NCI-H1048 (cell line): Measurements from ENCODE around the gene ROR1.
"Not testable (repeated sequence)": the region's sequence is repeated elsewhere in the genome, so short reads cannot be mapped to it uniquely, and the experiment has no call there.

Experiments
- DNase-seq: peaks from one replicate; lab custom pipeline; 2025; lab: John Stamatoyannopoulos, UW

The ROR1 gene

DNA sequence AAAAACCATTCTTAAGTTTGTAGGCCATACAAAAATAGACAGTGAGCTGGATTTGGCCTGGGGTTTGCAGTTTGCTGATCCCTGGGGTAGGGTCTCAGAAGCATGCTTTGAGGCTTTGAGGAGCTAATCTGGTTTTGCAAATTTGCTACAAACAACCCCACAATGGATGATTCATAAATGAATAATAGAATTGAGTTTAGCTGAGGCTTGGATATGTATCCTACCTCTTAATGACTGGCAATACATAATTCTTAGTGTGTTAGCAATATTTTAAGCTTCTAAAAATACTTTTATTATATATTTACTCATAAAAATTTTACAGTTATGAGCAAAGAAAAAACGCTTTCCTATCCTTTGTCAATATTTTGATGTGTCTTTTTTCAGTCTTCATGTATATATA lies 50.6 kb downstream of the ROR1 start:
- DNase-seq: no peak

DNA sequence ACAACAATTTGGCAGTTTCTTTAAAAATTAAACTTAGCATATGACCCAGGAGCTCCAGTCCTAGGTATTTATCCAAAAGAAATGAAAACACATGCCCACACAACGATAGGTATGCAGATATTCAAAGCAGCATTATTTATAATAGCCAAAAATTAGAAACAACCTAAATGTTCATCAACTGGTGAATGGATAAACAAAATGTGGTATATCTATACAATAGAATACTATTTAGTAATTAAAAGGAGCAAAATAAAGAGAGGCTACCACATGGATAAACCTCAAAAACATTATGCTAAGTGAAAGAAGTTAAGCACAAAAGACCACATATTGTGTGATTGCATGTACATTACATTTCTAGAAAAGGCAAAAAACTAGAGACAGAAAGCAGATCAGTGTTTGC lies 51.3 kb downstream of the ROR1 start:
- no peak for DNase-seq

DNA sequence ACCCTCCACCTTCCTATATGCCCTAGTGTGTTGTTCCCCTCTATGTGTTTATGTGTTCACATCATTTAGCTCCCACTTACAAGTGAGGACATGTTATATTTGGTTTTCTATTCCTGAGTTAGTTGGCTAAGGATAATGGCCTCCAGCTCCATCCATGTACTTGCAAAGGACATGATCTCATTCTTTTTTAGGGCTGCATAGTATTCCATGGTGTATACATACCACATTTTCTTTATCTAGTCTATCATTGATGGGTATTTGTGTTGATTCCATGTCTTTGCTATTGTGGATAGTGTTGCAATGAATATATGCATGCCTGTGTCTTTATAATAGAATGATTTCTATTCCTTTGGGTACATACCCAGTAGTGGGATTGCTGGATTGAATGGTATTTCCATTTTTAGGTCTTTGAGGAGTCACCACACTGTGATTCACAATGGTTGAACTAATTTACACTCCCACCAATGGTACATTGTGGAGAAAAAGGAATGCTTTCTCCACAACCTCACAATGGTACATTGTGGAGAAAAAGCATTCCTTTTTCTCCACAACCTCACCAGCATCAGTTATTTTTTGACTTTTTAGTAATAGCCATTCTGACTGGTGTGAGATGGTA lies 52.5 kb downstream of the ROR1 start:
- not testable (repeated sequence) for DNase-seq

DNA sequence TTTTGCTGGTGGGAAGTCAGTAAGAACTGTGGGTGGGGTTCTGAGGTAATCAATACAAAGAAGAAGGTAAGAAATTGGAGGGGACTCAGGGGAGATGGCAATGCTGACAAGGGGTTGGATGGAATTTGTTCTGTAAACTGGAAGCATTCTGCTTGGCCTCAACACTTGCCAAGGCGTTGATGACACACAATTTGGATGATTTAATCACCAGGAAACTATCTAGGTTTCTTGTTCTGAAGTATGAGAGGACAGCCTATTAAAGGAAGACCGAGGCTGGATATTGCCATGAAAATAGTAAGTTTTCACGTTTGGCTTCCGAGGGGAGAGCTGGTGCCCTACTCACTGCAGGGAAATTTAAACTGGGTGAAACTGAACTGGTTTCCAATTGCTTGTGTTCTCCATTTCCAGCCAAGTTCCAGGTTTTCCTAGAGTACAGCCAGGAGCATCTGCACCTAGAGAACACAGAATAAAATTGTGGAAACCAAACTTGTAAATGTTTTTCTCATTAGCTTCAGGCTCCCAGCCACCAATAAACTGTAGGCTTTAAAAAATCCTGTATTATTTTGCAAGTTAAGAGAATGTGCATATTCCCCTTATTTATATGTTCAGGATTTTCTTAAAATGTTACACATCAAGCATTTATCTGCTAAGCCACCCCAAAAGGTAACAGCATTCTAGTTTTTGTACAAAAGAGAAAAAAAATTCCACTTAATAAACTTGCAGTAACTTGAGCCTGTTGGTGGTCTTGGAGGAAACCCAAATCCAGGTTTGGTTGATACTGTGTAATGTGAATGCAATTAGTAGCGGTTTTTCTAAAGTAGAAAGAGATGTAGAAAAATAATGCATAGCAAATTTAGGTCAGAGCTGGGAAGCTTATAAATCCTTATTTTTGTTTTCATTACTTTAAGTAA lies 53.8 kb downstream of the ROR1 start:
- DNase-seq: no peak

DNA sequence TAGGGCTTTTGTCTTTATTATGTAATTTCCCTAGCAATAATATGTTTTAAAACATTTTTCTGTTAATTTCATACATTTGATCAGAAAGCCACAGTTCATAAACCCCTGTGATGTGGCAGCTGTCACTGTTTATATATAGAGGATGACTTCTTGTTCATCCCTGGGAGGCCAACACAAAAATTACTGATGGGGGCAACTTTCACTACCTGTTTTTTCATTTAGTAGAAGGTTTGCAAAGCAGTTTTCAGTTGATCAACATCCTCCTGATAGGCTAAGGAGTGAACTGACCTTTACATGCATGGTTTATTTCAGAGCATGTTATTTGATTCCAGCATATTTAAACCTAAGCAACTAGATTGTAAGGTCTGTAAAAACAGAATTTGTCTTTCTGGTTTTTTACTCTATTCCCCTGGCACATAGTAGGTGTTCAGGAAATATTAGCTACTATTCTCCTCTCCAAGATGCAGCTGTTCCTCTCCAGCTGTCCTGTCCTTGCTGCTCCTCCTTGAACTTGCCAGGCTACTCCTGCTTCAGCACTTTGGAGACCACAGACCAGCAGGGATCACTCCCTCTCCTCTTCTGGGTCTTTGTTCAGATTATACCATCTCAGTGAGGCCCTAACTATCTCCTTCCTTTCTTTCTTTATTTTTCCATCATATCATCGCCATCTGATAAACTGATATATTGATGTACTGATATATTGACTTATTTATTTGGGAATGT lies 54.7 kb downstream of the ROR1 start:
- no peak for DNase-seq

DNA sequence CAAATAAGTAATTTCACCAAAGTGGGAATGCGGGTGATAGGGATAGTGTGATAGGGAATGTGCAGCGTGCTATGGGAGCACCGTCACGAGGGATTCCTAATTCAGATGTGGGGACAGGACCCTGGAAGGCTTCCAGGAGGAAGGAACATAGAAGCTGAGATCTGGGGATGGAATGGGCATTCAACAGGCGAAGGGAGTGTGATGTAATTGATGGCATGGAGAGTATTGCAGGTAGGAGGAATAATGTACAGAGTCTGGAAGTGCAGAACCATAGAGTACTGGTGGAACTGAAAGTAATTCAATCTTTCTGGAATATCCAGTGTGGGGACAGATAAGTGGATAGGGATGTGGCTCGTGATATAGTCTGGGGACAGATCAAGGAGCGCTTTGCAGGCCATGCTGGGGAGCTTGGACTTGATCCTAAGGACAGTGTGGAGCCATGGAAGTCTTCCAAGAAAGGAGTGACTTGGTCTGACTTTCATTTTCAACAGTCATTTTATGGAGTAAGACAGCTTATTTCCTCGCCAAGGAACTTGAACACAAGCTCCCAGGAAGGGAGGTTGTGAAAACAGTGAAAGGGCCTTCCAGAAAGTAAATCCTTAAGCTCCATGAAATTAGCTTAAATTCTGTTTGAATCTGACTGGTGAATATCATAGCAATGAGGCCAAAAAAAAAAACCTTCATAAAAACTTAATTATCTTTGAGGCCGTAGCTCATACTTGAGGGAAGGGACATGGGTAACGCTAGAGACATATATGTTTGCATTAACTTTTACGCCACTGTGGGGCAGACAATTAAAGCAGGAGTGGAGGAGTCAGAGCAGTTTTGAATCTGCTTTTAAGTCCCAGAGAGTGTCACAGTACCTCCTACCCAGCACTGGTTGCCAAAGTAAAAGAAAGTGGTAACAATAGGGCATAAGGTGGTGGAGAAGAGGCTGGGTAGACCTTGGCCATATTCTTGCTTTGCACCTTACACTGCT lies 55.8 kb downstream of the ROR1 start:
- no peak for DNase-seq

DNA sequence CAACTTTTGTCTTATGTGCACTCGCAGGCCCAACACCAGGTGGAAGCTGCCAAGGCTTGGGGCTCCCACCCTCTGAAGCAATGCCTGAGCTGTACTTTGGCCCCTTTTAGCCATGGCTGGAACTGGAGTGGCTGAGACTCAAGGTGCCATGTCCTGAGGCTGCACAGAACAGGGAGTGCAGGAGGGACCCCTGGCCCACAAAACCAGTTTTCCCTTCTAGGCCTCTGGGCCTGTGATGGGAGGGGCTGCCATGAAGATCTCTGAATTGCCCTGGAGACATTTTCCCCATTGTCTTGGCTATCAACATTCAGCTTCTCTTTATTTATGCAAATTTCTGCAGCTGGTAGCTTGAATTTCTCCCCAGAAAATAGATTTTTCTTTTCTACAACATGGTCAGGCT lies 57.6 kb downstream of the ROR1 start:
- no peak for DNase-seq

DNA sequence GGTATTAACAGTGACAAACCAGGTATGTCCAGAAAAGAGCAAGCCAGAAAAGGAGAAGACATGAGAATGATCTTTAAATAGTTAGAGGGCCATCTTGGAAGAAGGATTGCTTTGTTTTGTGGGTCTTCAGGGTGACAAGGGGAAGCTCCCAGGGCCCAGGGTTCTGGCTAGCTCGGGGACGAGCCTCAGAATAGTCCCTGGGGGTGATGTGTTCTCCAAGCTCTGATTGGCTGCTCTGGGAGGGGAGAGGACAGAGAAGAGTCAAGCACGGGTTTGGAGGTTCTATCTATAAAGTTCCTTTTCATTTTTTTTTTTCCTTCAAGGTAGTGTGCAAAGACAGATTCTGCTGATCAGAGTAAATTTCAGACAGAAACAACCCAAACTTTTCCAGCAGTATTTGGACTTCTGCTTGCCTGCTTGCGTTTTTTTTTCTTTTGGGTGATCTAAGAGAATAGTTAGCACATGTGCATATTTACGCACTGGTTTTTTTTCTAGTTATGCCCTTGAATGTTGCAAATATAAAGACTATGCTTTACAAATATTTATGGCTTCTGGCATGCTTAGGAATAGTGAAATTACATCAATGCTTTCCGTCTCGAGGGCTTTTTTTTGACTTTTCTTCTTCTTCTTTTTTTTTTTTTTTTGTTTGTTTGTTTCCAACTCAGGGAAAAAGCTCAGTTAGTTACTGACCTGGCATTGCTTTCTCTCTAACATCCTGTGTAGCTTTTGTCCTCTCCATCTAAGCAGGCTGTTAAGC lies 59.7 kb downstream of the ROR1 start:
- no peak for DNase-seq

DNA sequence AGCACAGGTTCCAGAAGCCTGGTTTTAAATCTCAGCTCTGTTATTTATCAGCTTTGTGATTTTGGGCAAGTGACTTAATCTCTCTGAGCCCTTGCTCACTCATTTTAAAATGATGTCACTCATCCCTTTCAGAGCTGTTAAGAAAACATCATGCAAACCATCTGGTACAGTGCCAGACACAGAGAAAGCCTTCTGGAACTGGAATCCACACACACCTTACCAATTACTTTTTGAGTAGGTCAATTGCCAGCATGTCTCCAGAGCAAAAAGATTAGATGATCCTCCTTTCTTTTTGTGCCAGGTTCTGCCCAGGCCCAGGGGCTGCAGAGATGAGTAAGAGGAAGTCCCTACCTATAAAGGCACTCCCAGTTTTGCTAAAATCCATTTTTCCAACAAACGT lies 61.3 kb downstream of the ROR1 start:
- DNase-seq: no peak

DNA sequence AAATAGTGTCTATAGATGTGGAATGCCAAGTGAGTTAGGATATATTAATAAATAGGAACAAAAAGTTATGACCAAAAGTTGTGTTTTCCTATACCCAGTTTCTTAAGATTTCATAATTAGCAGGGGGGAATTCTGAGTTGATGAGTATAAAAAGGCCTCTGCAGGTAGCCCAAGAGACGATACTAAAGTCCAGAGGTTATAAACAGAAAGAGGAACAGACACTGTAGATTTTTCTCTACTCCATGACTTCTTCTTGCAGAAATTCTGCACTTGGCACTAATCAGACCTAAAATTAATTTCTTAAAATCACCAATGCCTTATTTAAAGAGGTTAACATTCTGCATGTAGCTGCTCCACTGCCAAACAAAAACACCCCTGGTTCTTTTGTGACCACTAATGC lies 62.6 kb downstream of the ROR1 start:
- no peak for DNase-seq

DNA sequence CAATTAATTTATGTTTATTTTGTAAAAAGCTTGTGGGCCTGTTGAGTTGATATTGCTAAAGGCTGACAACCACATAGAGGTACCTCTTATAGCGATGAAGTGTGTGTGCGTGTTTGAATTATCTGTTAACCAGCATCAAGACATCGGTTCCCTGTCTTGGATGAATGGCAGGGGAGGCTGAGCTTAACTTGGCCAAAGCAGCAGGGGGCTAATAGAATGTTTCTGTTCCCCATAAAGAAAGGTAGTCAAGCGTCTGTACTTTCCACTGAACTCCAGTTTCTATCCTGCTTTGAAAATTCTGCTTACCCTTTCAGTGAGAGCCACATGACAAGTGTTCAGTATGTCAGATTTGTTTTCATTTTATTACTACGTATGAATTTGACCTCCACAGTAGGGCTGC lies 63.0 kb downstream of the ROR1 start:
- DNase-seq: no peak

DNA sequence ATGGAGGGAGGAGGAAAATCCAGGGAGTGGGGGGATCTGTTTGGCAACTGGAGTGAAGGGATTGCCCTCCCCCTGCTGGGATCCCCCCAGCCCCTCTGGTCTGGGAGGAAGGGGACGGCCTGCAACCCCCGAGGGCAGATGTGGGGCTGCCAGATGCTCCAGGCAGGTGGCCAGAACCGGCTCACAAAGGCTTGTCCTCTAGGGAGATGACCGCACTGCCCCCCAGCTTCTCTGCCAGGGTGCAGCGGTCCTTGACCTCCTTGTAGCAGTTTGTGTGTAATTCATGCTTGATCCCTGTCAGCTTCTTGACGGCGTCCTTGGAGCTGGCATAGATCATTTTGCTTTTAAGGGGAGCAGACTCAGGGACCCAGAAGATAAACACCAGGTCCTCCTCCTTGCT lies 69.2 kb downstream of the ROR1 start:
- no peak for DNase-seq

DNA sequence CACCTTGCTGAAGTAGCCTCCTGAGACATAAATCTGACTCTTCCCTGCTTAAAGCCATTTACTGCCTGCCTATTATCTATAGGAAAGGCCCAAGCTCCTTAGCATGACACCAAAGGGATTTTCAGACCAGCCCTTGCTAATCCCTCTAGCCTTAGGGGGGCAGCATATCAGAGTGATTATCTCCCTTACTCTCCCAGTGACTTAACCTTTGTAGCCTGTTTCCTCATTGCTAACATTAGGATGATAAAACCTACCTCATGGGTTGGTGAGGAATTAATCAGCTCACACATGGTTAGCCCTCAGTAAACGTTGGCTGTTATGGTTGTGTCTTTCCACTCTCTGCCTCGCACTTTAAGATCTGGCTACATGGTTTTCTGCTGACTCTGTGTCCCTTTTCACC lies 70.1 kb downstream of the ROR1 start:
- no peak for DNase-seq

DNA sequence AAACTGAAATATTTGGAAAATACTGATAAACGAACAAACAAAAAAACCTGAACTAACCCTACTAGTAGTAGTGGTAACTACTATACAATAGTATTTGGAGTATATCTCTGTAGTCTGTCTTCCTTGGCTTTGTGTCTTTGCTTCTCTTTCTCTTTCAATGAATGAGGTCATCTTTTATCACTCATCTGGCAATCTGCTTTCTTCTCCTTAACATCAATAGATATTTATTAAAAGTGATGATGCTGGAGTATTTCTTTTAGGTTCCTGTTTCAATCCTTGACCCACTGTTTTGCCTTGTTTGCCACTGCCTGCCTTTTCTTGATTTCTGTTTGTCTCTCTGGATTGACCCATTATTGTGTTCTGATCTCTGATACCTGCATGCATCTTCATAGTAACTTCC lies 71.5 kb downstream of the ROR1 start:
- DNase-seq: no peak

DNA sequence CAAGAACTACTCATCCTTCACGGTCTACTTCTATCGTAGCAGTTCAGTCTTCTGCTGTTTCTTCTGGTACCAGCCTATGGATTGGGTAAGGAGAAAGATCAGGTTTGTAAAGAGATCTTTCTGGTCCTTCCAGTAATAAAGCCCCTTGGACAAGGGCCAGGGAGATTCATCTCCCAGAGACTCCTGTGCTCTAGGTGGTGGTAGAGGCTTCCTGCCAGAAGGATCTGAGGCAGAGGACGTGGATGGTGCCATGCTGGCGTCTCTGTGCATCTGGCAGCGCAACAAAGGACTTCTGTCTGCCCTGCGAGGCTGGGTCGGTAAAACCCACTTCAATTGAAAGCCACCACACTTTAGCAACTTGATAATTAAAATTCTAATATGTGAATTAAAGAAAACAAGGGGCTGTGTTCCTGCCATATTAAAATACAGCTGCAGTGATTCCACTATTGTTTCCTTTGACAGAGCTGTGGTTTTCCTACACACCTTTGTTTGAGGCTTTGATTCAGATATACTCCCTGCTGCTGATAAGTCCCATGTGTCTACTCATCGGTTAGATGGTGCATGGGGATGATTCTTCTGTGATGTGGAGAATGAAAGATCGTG lies 73.6 kb downstream of the ROR1 start:
- DNase-seq: no peak

DNA sequence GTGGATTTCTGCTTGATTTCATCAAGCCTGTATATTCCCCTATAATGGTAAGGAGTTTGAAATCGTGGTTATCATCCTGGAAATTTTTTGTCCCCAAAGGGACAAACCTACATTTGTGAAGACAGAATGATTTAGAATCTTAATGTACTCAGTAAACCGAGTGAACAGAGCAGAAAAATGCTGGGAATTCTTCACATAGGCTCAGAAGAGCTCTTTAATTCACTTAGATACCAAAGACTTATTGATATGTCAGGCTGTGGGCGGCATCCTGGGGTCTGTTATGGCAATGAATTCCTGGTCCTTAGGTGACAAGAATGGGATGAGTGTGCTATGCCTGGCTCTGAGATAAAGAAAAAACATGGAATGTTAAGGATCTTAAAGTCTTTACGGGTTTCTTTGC lies 74.9 kb downstream of the ROR1 start:
- no peak for DNase-seq

DNA sequence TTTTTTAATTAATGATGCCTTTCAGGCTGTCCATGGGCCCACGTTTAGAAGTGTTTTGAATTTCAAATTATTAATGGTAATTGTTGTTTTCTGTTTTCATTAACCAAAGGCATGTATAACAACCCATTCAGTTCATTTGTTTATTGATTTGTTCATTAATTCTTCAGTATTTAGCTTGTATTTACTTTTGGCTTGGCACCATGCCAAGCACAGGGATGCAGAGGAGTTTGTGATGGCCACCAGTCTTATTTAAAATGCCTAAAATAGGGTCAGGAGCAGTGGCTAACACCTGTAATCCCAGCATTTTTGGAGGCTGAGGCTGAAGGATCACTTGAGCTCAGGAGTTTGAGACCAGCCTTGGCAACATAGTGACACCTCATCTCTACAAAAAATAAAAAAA lies 75.3 kb downstream of the ROR1 start:
- no peak for DNase-seq

DNA sequence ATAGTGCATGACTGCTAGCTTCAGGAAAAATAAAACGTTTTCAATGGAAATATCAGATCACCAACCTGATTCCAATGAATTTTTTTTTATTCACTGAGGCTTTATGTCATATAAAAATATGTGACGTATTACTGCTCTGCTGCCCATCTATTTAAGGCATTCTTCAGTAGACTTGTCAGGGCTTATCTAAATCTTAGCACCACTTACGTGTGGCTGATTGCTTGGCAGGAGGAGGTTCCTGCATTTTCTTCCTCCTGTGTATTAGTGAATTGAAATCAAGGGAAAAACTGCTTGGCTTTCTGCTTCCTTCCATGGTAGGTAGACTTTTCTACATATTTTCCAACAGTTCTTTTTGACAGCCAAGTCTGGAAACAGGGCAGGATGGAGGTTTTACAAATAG lies 80.3 kb downstream of the ROR1 start:
- no peak for DNase-seq

DNA sequence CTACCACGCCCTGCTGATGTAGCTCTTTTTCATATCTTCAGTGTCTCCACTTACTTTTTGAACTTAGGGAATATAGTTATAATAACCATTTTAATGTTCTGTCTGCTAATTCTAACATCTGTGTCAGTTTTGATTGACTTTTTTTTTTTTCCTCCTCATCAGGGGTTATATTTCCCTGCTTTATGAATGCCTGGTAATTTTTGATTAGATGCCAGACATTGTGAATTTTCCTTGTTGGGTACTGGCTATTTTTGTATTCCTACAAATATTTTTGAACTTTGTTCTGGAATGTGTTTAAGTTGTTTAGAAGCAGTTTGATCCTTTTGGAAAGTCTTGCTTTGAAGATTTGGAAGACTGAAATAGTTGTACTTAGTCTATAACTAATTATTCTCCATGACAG lies 82.1 kb downstream of the ROR1 start:
- DNase-seq: no peak

DNA sequence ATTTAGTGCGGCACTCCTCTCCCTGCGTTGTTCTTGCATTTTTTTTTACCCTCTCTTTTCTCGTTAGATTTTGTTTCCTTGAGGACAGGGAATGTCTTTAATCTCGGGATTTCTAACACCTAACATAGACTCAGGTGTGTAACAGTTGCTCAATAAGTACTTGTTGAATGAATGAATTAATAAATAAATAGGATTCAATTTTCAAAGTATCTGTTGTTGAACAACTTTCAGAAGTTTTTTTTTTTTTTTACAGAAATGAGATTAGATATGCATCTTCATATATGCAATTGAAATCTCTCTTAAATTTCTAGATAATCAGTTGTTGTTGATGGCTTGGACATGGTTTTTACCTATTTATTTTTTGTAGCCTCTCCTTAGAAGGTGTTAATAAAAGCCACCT lies 83.1 kb downstream of the ROR1 start:
- DNase-seq: no peak

DNA sequence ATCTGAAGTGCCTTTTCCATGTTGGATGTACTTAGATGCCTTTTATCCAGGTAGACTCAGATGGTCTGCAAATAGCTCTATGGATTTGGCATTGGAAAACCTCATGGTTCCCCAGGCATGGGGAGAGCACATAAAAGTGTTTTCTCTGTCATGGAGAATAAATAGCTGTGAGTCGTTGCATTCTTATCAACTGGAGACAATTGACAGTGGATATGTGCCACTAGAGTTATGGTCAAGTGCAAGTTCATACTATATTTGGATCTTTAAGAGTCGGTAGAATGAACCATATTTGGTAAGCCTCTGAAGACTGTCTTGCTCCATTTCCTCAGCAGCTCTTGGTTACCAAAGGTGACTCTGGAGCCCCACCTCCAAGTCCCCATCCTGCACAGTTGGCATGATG lies 83.7 kb downstream of the ROR1 start:
- DNase-seq: no peak
